ENCODE measurements around the gene FAM162A.
"Not testable (repeated sequence)": the region's sequence is repeated elsewhere in the genome, so short reads cannot be mapped to it uniquely, and the experiment has no call there.

The FAM162A gene

DNA sequence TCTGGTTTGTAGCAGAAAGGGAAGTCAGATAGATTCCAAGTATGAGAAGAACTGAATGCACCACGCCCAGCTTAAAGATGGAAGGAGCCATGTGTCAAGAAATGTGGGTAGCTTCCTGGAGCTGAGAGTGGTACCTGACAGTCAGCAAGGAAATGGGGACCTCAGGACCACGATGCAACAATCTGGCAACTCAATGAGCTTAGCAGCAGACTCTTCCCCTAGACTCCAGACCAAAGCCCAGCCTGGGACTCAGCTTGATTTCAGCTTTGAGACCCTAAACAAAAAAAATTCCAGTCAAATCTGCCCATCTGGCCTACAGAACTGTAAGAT lies 25.3 kb upstream of the FAM162A start:
- Histone ChIP-seq H3K9me3 (ENCODE audit: control insufficient read depth, low read length) (no peaks in the 10 kb centered on the region), H3K9ac (ENCODE audit: low read length) (no peak overlapping the region), H3K4me1 (ENCODE audit: control insufficient read depth, insufficient read depth, low read length) (peaks cover 4% of the 10 kb centered on the region), H3K4me3 (ENCODE audit: low read length) (no peak overlapping the region), H3K36me3 (ENCODE audit: control insufficient read depth, insufficient read depth, low read length) (no peaks in the 10 kb centered on the region), H3K27me3 (ENCODE audit: control insufficient read depth, insufficient read depth, low read length) (no peaks in the 10 kb centered on the region)

DNA sequence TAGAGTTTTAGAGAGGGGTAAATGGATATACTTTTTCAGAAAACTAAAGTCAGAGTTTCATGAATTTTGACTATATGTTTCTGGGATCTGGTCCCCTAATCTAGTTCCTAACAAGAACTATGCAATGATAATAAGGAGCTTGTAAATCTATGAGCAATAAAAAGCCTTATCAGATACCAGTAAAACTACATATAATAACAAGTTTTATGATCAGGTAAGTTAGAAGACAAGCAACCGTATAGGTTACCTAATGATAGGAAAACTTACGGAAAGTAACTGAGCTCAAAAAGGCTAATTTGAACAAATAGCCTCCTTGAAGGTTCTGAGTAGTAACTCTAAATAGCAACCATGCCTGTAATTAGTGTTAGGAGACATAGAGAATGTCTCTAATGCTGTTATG lies 22.0 kb upstream of the FAM162A start:
- no peaks in the 10 kb centered on the region for H3K27me3 ChIP-seq (ENCODE audit: control insufficient read depth, insufficient read depth, low read length)
- H3K9ac ChIP-seq (ENCODE audit: low read length), result no peak overlapping the region
- no peaks in the 10 kb centered on the region for H3K9me3 ChIP-seq (ENCODE audit: control insufficient read depth, low read length)
- H3K4me1 ChIP-seq (ENCODE audit: control insufficient read depth, insufficient read depth, low read length), result peaks cover 30% of the 10 kb centered on the region
- no peak overlapping the region for H3K4me3 ChIP-seq (ENCODE audit: low read length)
- no peaks in the 10 kb centered on the region for H3K36me3 ChIP-seq (ENCODE audit: control insufficient read depth, insufficient read depth, low read length)

DNA sequence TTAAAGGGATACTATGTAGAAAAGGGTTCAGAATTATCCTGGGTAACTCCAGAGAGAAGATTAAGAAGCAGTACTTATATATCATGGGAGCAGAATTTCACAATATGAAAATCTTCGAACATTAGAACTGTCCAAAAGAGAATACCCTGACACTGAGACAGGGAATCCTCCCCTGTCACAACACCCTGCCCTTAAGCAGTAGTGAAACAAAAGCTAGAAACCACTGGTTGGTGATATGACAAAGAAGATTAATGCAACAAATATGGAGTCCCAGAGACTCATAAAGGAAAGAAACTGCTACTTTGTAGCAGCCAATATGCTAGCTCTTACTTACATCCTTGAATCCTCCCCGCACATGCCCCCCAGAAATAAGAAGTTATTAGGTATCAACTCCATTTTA lies 19.5 kb upstream of the FAM162A start:
- Histone ChIP-seq H3K4me1 (ENCODE audit: control insufficient read depth, insufficient read depth, low read length) (peaks cover 30% of the 10 kb centered on the region), H3K4me3 (ENCODE audit: low read length) (no peak overlapping the region), H3K27me3 (ENCODE audit: control insufficient read depth, insufficient read depth, low read length) (no peaks in the 10 kb centered on the region), H3K9ac (ENCODE audit: low read length) (no peak overlapping the region), H3K9me3 (ENCODE audit: control insufficient read depth, low read length) (no peaks in the 10 kb centered on the region), H3K36me3 (ENCODE audit: control insufficient read depth, insufficient read depth, low read length) (no peaks in the 10 kb centered on the region)

DNA sequence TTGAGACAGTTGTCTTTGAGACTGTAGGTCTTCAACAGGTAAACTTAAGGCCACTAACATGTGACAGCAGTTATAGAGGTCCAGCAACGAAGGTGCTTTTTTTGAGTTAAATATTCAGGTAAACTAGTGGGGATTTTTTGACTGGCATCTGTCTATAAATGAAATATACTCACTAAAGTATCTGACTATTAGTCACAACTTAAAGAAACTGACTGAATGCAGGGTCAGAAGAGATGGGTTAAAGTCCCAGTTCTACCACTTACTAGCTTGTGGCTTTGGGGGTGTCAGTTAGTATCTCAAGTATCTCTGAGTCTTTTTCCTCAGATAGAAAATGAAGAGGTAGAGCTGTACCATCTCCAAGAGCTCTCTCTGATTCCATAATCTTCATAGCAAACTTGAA lies 18.9 kb upstream of the FAM162A start:
- Histone ChIP-seq H3K4me3 (ENCODE audit: low read length) (no peak overlapping the region), H3K9ac (ENCODE audit: low read length) (no peak overlapping the region), H3K27me3 (ENCODE audit: control insufficient read depth, insufficient read depth, low read length) (no peaks in the 10 kb centered on the region), H3K36me3 (ENCODE audit: control insufficient read depth, insufficient read depth, low read length) (no peaks in the 10 kb centered on the region), H3K9me3 (ENCODE audit: control insufficient read depth, low read length) (no peaks in the 10 kb centered on the region), H3K4me1 (ENCODE audit: control insufficient read depth, insufficient read depth, low read length) (peaks cover 30% of the 10 kb centered on the region)

DNA sequence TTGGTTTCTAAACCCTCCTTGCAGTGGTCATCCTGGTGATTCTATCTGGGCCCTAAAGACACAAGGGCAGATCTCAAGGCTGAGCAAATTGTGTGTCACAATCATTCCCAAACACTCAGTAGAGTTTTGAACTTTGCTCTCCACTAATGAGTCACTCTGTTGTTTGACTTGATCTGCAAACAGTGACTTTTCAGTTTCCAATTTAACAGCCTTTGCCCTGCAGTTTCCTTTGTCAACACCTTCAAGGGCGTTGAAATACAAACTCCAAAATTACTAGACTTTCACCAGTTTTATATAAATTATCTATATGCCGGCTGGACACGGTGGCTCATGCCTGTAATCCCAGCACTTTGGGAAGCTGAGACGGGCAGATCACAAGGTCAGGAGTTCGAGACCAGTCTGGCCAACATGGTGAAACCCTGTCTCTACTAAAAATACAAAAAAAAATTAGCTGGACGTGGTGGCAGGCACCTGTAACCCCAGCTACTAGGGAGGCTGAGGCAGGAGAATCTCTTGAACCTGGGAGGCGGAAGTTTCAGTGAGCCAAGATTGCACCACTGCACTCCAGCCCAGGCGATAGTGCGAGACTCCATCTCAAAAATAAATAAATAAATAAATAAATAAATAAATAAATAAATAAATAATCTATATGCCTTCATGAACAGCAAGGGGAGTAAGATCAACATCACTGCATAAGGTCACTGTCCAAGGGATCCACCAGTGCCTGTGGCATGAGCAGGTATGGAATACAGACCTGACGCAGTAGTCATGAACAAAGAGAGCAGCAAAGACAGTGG lies 18.2 kb upstream of the FAM162A start:
- not testable (repeated sequence) for H3K27me3 ChIP-seq (ENCODE audit: control insufficient read depth, insufficient read depth, low read length); H3K36me3 ChIP-seq (ENCODE audit: control insufficient read depth, insufficient read depth, low read length); H3K4me3 ChIP-seq (ENCODE audit: low read length)

DNA sequence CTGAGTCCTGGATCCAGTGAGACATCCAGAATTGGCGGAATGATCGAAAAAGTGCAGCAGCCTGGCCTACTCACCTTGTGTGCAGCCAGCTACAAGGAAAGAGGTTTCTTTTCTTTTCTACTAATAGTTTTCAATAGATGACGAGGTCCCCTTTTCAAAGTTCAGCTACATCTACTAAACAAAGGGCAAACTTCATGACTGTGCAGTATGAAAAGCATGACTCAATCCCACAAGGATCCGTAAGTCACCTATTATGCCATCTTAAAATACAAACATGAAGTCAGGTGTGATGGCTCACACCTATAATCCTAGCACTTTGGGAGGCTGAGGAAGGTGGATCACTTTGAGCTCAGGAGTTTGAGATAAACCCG lies 17.6 kb upstream of the FAM162A start:
- H3K27me3 ChIP-seq (ENCODE audit: control insufficient read depth, insufficient read depth, low read length), result no peaks in the 10 kb centered on the region
- H3K36me3 ChIP-seq (ENCODE audit: control insufficient read depth, insufficient read depth, low read length), result no peaks in the 10 kb centered on the region
- no peaks in the 10 kb centered on the region for H3K9me3 ChIP-seq (ENCODE audit: control insufficient read depth, low read length)
- H3K9ac ChIP-seq (ENCODE audit: low read length), result no peak overlapping the region
- H3K4me1 ChIP-seq (ENCODE audit: control insufficient read depth, insufficient read depth, low read length), result peaks cover 30% of the 10 kb centered on the region
- H3K4me3 ChIP-seq (ENCODE audit: low read length), result no peak overlapping the region

More for the DNA sequence above, 18.2 kb upstream of the FAM162A start:
- peaks cover 30% of the 10 kb centered on the region for H3K4me1 ChIP-seq (ENCODE audit: control insufficient read depth, insufficient read depth, low read length)
- H3K9me3 ChIP-seq (ENCODE audit: control insufficient read depth, low read length); H3K9ac ChIP-seq (ENCODE audit: low read length): not testable (repeated sequence)

DNA sequence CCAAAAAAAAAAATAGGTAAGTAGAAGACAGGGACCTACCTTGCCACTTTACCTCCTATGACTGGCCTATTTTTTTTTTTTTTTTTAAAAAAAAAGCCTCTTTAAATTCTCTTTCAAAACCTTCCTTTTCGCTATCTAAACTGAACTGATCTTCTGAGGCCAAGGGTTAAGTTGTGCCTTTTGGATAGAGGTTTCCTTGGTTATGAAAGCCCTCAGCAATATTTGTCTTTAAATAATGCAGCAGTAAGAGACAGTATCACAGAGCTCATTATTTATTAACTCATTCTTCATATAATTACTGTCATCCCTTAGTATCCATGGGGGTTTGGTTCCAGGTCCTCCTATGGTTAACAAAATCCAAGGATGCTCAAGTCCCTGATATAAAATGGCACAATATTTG lies 9.9 kb upstream of the FAM162A start:
- Histone ChIP-seq H3K9ac (ENCODE audit: low read length) (no peak overlapping the region), H3K36me3 (ENCODE audit: control insufficient read depth, insufficient read depth, low read length) (no peaks in the 10 kb centered on the region), H3K4me1 (ENCODE audit: control insufficient read depth, insufficient read depth, low read length) (no peaks in the 10 kb centered on the region), H3K4me3 (ENCODE audit: low read length) (no peak overlapping the region), H3K27me3 (ENCODE audit: control insufficient read depth, insufficient read depth, low read length) (no peaks in the 10 kb centered on the region), H3K9me3 (ENCODE audit: control insufficient read depth, low read length) (no peaks in the 10 kb centered on the region)

DNA sequence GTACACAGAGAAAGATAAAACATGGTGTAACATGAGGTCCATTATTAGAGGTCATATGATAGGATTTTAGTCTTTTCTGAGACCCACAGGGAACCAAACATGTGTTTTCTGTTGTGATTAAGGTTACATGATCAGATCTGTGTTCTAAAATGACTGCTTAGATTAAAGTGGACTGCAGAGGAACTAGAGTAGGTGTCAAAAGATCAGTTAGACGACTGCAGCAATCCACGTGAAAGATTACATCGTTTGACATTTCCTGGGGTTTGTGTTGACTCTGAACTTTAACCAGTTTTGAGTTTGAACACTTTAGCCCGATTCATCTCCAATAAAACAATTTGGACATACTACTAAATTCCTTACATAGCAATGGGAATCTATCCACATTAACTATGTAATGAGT lies 6.0 kb upstream of the FAM162A start:
- H3K9me3 ChIP-seq (ENCODE audit: control insufficient read depth, low read length), result no peaks in the 10 kb centered on the region
- no peaks in the 10 kb centered on the region for H3K27me3 ChIP-seq (ENCODE audit: control insufficient read depth, insufficient read depth, low read length)
- H3K4me3 ChIP-seq (ENCODE audit: low read length), result no peak overlapping the region

DNA sequence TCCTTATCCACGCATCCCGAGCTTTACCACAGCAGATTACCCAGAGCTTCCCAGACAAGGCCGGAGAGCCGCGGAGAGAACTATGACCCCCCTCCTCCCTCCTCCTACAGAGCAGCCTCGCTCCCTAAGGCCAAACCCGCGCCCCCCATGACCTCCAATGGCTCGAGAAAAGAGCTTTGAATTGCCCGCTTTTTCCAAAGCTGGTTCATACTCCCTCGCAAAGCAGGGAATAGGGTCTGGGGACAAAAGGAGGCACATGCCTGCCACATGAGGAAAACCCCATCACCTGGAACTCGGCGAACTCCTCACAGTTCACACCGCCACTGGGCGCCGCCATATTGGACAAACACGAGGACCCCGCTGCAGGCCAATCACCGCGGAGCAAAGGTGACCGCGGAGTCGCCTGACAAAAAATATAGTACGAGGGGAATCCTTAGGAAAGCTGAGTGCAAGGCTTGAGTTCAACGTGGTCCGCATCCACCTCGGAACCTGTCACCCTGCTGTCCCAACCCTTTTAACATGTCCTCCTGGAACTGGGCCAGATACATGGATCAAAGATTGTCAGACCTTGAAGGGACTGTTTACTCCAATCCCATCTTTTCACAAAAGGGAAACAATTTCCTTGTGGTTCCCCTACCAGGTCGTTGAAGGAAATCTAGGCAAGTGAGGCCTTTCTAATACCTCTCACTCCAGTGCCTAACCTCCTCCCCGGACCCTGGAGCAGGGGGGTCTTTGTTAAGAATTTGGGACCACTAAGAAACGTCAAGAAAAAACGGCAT lies 905 bp upstream of the FAM162A start, which contains the start of gene MIX23:
TSS of gene MIX23 (minus strand) at position 344 of the 779 bp plus-strand sequence. CDS start at position 337, 7 bp downstream.
- no peaks in the 10 kb centered on the region for H3K9me3 ChIP-seq (ENCODE audit: control insufficient read depth, low read length)
- no peaks in the 10 kb centered on the region for H3K36me3 ChIP-seq (ENCODE audit: control insufficient read depth, insufficient read depth, low read length)
- H3K4me3 ChIP-seq (ENCODE audit: low read length), result peak within 1 kb of the TSS; percentile 98

More for the DNA sequence above, 6.0 kb upstream of the FAM162A start:
- no peak overlapping the region for H3K9ac ChIP-seq (ENCODE audit: low read length)
- no peaks in the 10 kb centered on the region for H3K36me3 ChIP-seq (ENCODE audit: control insufficient read depth, insufficient read depth, low read length)
- H3K4me1 ChIP-seq (ENCODE audit: control insufficient read depth, insufficient read depth, low read length), result peaks cover 8% of the 10 kb centered on the region

DNA sequence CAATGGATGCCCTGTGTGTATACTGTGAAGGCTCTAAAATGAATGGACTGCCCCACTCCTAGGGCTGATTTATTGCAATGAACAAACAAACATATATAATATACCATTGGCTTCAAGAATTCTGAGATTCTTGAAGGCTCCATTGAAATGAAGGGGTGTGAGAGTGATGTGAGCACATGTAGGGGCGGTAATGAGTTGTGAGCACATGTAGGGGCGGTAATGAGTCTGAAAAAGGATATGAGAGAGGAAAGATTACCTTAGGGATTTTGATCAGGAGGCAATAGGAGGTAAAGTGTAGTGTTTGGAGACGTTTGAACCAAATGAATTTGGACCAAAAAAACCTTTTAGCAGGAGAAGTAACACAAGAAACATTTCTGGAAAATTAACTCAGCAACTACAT lies 3.7 kb downstream of the FAM162A start:
- Histone ChIP-seq H3K4me1 (ENCODE audit: control insufficient read depth, insufficient read depth, low read length) (peaks cover 13% of the 10 kb centered on the region), H3K9ac (ENCODE audit: low read length) (no peak overlapping the region), H3K27me3 (ENCODE audit: control insufficient read depth, insufficient read depth, low read length) (no peaks in the 10 kb centered on the region), H3K9me3 (ENCODE audit: control insufficient read depth, low read length) (no peaks in the 10 kb centered on the region), H3K4me3 (ENCODE audit: low read length) (no peak overlapping the region), H3K36me3 (ENCODE audit: control insufficient read depth, insufficient read depth, low read length) (no peaks in the 10 kb centered on the region)

More for the DNA sequence above, 905 bp upstream of the FAM162A start, which contains the start of gene MIX23:
- H3K27me3 ChIP-seq (ENCODE audit: control insufficient read depth, insufficient read depth, low read length), result no peaks in the 10 kb centered on the region
- peaks cover 19% of the 10 kb centered on the region for H3K4me1 ChIP-seq (ENCODE audit: control insufficient read depth, insufficient read depth, low read length)
- peak within 1 kb of the TSS; percentile 84 for H3K9ac ChIP-seq (ENCODE audit: low read length)

DNA sequence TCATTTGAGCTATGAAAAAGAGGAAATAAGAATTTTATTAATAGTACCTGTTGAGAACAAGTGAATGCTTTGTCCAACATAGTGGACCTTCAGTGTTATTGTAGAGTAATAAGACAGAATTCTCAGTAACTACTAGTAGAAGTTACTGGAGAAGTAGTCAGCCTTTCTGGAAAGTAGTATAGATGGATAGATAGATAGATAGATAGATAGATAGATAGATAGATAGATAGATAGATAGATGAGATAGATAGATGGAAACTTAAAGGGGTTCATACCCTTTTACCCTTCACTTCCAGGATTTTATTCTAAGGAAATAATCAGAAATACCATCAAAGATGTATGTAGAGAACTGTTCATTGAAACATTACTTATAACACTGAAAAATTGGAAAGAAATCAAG lies 5.2 kb downstream of the FAM162A start:
- Histone ChIP-seq H3K36me3 (ENCODE audit: control insufficient read depth, insufficient read depth, low read length) (no peaks in the 10 kb centered on the region), H3K4me3 (ENCODE audit: low read length) (no peak overlapping the region), H3K9me3 (ENCODE audit: control insufficient read depth, low read length) (no peaks in the 10 kb centered on the region), H3K27me3 (ENCODE audit: control insufficient read depth, insufficient read depth, low read length) (no peaks in the 10 kb centered on the region), H3K4me1 (ENCODE audit: control insufficient read depth, insufficient read depth, low read length) (peaks cover 12% of the 10 kb centered on the region), H3K9ac (ENCODE audit: low read length) (no peak overlapping the region)

DNA sequence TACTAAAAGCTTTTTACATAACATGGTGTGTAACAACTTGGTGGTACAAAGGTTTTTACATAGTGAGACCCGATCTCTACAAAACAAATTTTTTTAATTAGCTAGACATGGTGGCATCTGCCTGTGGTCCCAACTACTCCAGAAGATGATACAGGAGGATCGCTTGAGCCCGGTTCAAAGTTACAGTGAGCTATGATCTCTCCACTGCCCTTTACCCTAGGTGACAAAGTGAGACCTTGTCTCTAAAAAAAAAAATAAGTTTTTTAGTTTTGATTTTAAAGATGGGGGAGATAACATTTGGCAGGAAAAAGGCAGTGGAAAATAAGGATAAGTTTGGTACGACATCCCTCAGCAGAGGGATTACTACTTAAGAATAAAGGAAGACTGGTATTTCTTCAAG lies 5.9 kb downstream of the FAM162A start:
- H3K4me3 ChIP-seq (ENCODE audit: low read length), result no peak overlapping the region
- peaks cover 12% of the 10 kb centered on the region for H3K4me1 ChIP-seq (ENCODE audit: control insufficient read depth, insufficient read depth, low read length)
- H3K9me3 ChIP-seq (ENCODE audit: control insufficient read depth, low read length), result no peaks in the 10 kb centered on the region
- no peak overlapping the region for H3K9ac ChIP-seq (ENCODE audit: low read length)
- no peaks in the 10 kb centered on the region for H3K36me3 ChIP-seq (ENCODE audit: control insufficient read depth, insufficient read depth, low read length)
- H3K27me3 ChIP-seq (ENCODE audit: control insufficient read depth, insufficient read depth, low read length), result no peaks in the 10 kb centered on the region
